HCT116 (cell line): Measurements from ENCODE around the gene PRRT1B.

ENCODE experiments used
- CEBPB ChIP-seq: IDR thresholded peaks from 2 replicates; pipeline ENCODE4 v1.6.1; 2012; ENCODE audit warnings: low read depth
- ELF1 ChIP-seq: IDR thresholded peaks from 2 replicates; pipeline ENCODE4 v1.6.1; 2012; ENCODE audit warnings: low read depth, borderline replicate concordance
- EZH2 ChIP-seq: fragments of 200-600 bp; sonication (generic); IDR thresholded peaks from 2 replicates; pipeline ENCODE4 v1.6.1; 2017; ENCODE audit warnings: antibody characterized with exemption, mixed run types
- POLR2A ChIP-seq: IDR thresholded peaks from 2 replicates; pipeline ENCODE4 v1.7.0; 2011; ENCODE audit warnings: borderline replicate concordance; ENCODE audit not compliant: insufficient read depth, insufficient read length; ENCODE audit errors: extremely low read depth
- POLR2AphosphoS5 ChIP-seq: IDR thresholded peaks from 2 replicates; pipeline ENCODE4 v1.6.1; 2011; ENCODE audit warnings: mild to moderate bottlenecking, low read depth, low read length, moderate library complexity
- RAD21 ChIP-seq: IDR thresholded peaks from 2 replicates; pipeline ENCODE4 v1.6.1; 2012; ENCODE audit warnings: low read depth, mild to moderate bottlenecking
- REST ChIP-seq: IDR thresholded peaks from 2 replicates; pipeline ENCODE4 v1.6.1; 2012; ENCODE audit warnings: low read depth
- SRF ChIP-seq: IDR thresholded peaks from 2 replicates; pipeline ENCODE4 v1.6.1; 2012; ENCODE audit warnings: low read depth
- YY1 ChIP-seq: IDR thresholded peaks from 2 replicates; pipeline ENCODE4 v1.6.1; 2011; ENCODE audit warnings: low read length, low read depth, moderate library complexity, mild to moderate bottlenecking; ENCODE audit not compliant: insufficient replicate concordance; ENCODE audit errors: extremely low read depth
- ZFX ChIP-seq: fragments of 450-650 bp; IDR thresholded peaks from 2 replicates; pipeline ENCODE4 v1.6.1; 2017
- TF ChIP-seq, protein P1 (sequence below), 3 experiments: fragments of 200-600 bp in 1 of 3; sonication (generic) in 1 of 3; IDR thresholded peaks in 2 of 3; conservative IDR thresholded peaks in 1 of 3; 2 replicates each; pipeline ENCODE4 v1.5.1; 2012 to 2017; ENCODE audit warnings: low read depth in 2 of 3, low read length in 2 of 3, antibody characterized with exemption in 1 of 3, borderline replicate concordance in 1 of 3, control low read depth in 1 of 3, mild to moderate bottlenecking in 1 of 3, mixed read lengths in 1 of 3, mixed run types in 1 of 3, moderate library complexity in 1 of 3; ENCODE audit not compliant: insufficient read depth in 1 of 3
- TF ChIP-seq, protein P2 (sequence below): IDR thresholded peaks from 2 replicates; pipeline ENCODE4 v1.6.1; 2012

- TF ChIP-seq, protein P1, sequence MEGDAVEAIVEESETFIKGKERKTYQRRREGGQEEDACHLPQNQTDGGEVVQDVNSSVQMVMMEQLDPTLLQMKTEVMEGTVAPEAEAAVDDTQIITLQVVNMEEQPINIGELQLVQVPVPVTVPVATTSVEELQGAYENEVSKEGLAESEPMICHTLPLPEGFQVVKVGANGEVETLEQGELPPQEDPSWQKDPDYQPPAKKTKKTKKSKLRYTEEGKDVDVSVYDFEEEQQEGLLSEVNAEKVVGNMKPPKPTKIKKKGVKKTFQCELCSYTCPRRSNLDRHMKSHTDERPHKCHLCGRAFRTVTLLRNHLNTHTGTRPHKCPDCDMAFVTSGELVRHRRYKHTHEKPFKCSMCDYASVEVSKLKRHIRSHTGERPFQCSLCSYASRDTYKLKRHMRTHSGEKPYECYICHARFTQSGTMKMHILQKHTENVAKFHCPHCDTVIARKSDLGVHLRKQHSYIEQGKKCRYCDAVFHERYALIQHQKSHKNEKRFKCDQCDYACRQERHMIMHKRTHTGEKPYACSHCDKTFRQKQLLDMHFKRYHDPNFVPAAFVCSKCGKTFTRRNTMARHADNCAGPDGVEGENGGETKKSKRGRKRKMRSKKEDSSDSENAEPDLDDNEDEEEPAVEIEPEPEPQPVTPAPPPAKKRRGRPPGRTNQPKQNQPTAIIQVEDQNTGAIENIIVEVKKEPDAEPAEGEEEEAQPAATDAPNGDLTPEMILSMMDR (IDR thresholded peaks at IDR 0.05 in 2 of 3, conservative IDR thresholded peaks at IDR 0.05 in 1 of 3; ENCODE audit: borderline replicate concordance in 1 of 3, insufficient read depth in 1 of 3, low read depth in 2 of 3, low read length in 2 of 3): no peak
- TF ChIP-seq YY1: no peak
- TF ChIP-seq EZH2: no peak
- no peak for TF ChIP-seq REST
- no peak for TF ChIP-seq CEBPB
- no peak for TF ChIP-seq ELF1
- TF ChIP-seq POLR2AphosphoS5: no peak
- TF ChIP-seq ZFX: no peak
- no peak for TF ChIP-seq SRF
- TF ChIP-seq, protein P2, sequence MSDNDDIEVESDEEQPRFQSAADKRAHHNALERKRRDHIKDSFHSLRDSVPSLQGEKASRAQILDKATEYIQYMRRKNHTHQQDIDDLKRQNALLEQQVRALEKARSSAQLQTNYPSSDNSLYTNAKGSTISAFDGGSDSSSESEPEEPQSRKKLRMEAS: no peak
- no peak for TF ChIP-seq POLR2A
- no peak for TF ChIP-seq RAD21
Measured at GRCh38 chr9:131543141-131543540, 2.2 kb upstream of the PRRT1B start.
